ENCODE data around the gene SECISBP2.

DNA sequence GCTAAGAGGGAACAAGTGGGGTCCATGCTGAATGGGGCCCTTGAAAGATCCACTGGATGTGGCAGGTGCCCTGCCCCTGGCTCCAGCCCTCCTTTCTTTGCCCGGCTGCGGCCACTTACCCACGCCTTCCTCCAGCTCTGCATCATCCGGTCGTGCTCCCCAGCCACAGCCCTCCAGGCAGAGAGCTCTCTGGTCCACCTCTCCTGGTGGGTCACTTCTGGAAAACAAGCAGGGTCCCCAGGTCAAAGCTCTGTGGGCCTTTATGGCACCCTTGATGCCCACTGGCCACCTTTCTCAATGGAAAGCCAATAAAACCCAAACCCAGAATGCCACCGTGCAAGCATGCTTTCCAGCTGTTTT is 45.0 kb downstream of the SECISBP2 start:
- TF ChIP-seq, protein P1, sequence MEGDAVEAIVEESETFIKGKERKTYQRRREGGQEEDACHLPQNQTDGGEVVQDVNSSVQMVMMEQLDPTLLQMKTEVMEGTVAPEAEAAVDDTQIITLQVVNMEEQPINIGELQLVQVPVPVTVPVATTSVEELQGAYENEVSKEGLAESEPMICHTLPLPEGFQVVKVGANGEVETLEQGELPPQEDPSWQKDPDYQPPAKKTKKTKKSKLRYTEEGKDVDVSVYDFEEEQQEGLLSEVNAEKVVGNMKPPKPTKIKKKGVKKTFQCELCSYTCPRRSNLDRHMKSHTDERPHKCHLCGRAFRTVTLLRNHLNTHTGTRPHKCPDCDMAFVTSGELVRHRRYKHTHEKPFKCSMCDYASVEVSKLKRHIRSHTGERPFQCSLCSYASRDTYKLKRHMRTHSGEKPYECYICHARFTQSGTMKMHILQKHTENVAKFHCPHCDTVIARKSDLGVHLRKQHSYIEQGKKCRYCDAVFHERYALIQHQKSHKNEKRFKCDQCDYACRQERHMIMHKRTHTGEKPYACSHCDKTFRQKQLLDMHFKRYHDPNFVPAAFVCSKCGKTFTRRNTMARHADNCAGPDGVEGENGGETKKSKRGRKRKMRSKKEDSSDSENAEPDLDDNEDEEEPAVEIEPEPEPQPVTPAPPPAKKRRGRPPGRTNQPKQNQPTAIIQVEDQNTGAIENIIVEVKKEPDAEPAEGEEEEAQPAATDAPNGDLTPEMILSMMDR (IDR thresholded peaks at IDR 0.05; ENCODE audit: low read depth, low read length, missing input control): no peak
- TF ChIP-seq, protein P2, sequence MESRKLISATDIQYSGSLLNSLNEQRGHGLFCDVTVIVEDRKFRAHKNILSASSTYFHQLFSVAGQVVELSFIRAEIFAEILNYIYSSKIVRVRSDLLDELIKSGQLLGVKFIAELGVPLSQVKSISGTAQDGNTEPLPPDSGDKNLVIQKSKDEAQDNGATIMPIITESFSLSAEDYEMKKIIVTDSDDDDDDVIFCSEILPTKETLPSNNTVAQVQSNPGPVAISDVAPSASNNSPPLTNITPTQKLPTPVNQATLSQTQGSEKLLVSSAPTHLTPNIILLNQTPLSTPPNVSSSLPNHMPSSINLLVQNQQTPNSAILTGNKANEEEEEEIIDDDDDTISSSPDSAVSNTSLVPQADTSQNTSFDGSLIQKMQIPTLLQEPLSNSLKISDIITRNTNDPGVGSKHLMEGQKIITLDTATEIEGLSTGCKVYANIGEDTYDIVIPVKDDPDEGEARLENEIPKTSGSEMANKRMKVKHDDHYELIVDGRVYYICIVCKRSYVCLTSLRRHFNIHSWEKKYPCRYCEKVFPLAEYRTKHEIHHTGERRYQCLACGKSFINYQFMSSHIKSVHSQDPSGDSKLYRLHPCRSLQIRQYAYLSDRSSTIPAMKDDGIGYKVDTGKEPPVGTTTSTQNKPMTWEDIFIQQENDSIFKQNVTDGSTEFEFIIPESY (IDR thresholded peaks at IDR 0.05): no peak
- TF ChIP-seq RAD21 (IDR thresholded peaks at IDR 0.05) (no peak), REST (IDR thresholded peaks at IDR 0.05) (no peak), GABPA (IDR thresholded peaks at IDR 0.05 in 1 of 2, conservative IDR thresholded peaks at IDR 0.05 in 1 of 2) (no peak)
- TF ChIP-seq, protein P3, sequence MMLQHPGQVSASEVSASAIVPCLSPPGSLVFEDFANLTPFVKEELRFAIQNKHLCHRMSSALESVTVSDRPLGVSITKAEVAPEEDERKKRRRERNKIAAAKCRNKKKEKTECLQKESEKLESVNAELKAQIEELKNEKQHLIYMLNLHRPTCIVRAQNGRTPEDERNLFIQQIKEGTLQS (IDR thresholded peaks at IDR 0.05): no peak

All from liver (tissue), 3 donors.